GM19463 (cell line): ENCODE data around the gene IL2.

Source experiments
- ATAC-seq: cut with Tn5 transposase; IDR thresholded peaks from one replicate; pipeline ENCODE4 v1.9.1; 2021; ENCODE audit warnings: mild to moderate bottlenecking, moderate library complexity; ENCODE audit not compliant: unreplicated experiment

The IL2 gene

GRCh38 chr4:122456231-122457116 is at the start of gene IL2:
TSS of gene IL2 (minus strand) at chr4:122456725. CDS start at chr4:122456440, 285 bp downstream.
- no peak for ATAC-seq

- no peak for ATAC-seq
Observed at GRCh38 chr4:122503214-122503613, 46.7 kb upstream of the IL2 start.

- no peak for ATAC-seq
Observed at GRCh38 chr4:122500852-122501501, 44.5 kb upstream of the IL2 start.

- no peak for ATAC-seq
Observed at GRCh38 chr4:122489061-122489460, 32.5 kb upstream of the IL2 start.

GRCh38 chr4:122483481-122483880 is 27.0 kb upstream of the IL2 start:
- ATAC-seq = no peak

GRCh38 chr4:122481766-122482405 is 25.4 kb upstream of the IL2 start:
- no peak for ATAC-seq

- no peak for ATAC-seq
Observed at GRCh38 chr4:122480655-122481487, 24.3 kb upstream of the IL2 start.

- no peak for ATAC-seq
Observed at GRCh38 chr4:122479935-122480416, 23.5 kb upstream of the IL2 start.

- ATAC-seq = no peak
Observed at GRCh38 chr4:122476745-122477144, 20.2 kb upstream of the IL2 start.

- no peak for ATAC-seq
Observed at GRCh38 chr4:122476126-122476525, 19.6 kb upstream of the IL2 start.

GRCh38 chr4:122475233-122475632 is 18.7 kb upstream of the IL2 start:
- no peak for ATAC-seq

- no peak for ATAC-seq
Observed at GRCh38 chr4:122469457-122469856, 12.9 kb upstream of the IL2 start.

- peak; percentile 77 for ATAC-seq
Observed at GRCh38 chr4:122458625-122459024, 2.1 kb upstream of the IL2 start.

- ATAC-seq = no peak
Observed at GRCh38 chr4:122453384-122453995, 3.0 kb downstream of the IL2 start.

GRCh38 chr4:122450847-122451246 is 5.7 kb downstream of the IL2 start:
- no peak for ATAC-seq

GRCh38 chr4:122434285-122434684 is 22.2 kb downstream of the IL2 start:
- no peak for ATAC-seq

GRCh38 chr4:122431351-122431750 is 25.2 kb downstream of the IL2 start:
- ATAC-seq = no peak

- no peak for ATAC-seq
Observed at GRCh38 chr4:122423246-122423645, 33.3 kb downstream of the IL2 start.

- no peak for ATAC-seq
Observed at GRCh38 chr4:122412547-122412946, 44.0 kb downstream of the IL2 start.

GRCh38 chr4:122403861-122404260 is 52.7 kb downstream of the IL2 start:
- ATAC-seq = no peak
